ENCODE measurements around the gene HIGD1A.

HIGD1A gene

GRCh38 chr3:42739401-42740158 lies 64.7 kb downstream of the HIGD1A start:
- H3K4me1 ChIP-seq (ENCODE audit: control insufficient read depth in 1 of 2, insufficient read depth in 2 of 2, low read length in 2 of 2): peaks cover 0 to 3% of the 10 kb centered on the region in 2 experiments
- no peak for DNase-seq
- H3K18ac ChIP-seq (ENCODE audit: low read length): no peak overlapping the region
- H2BK120ac ChIP-seq (ENCODE audit: insufficient read depth, low read length, poor library complexity): no peak overlapping the region
- no peak overlapping the region for H3K27ac ChIP-seq (ENCODE audit: low read depth, low read length)
- no peak overlapping the region for H3K4me2 ChIP-seq (ENCODE audit: low read length)
- no peak overlapping the region for H3K9ac ChIP-seq (ENCODE audit: low read length)
- H4K8ac ChIP-seq (ENCODE audit: low read depth, low read length): no peak overlapping the region
- H2AK5ac ChIP-seq (ENCODE audit: low read length): no peak overlapping the region
- H4K12ac ChIP-seq (ENCODE audit: low read depth, low read length): no peak overlapping the region
- no peak overlapping the region for H3K14ac ChIP-seq (ENCODE audit: low read length)
- no peak overlapping the region for H4K91ac ChIP-seq (ENCODE audit: low read depth, low read length)
- H3K27me3 ChIP-seq (ENCODE audit: insufficient read depth, low read length): no peaks in the 10 kb centered on the region
- H3K36me3 ChIP-seq (ENCODE audit: control insufficient read depth in 1 of 2, insufficient read depth in 2 of 2, low read length in 2 of 2): no peaks in the 10 kb centered on the region
- H3K9me3 ChIP-seq (ENCODE audit: insufficient read depth, low read depth, low read length): peaks cover 2% of the 10 kb centered on the region
- no peaks in the 10 kb centered on the region for H3K79me1 ChIP-seq (ENCODE audit: low read length)
- no peak overlapping the region for H2BK5ac ChIP-seq (ENCODE audit: low read depth, low read length, poor library complexity)
- H2AFZ ChIP-seq (ENCODE audit: insufficient read depth, low read length, poor library complexity): no peak overlapping the region
- no peak overlapping the region for H3K23ac ChIP-seq (ENCODE audit: low read length)
- no peak overlapping the region for H3K4ac ChIP-seq (ENCODE audit: low read depth, low read length)
- WGBS (ENCODE audit: extremely low coverage, insufficient coverage, insufficient read length): no CpG with 5 or more reads among the region's 12 CpGs
- no peak overlapping the region for H2BK12ac ChIP-seq (ENCODE audit: low read length)
- no peaks in the 10 kb centered on the region for H3K79me2 ChIP-seq (ENCODE audit: control insufficient read depth, insufficient read depth, low read length, poor library complexity)
- H3K4me3 ChIP-seq (ENCODE audit: low read depth, low read length): no peak overlapping the region

GRCh38 chr3:42736531-42736930 lies 67.8 kb downstream of the HIGD1A start:
- H3K18ac ChIP-seq (ENCODE audit: low read length): no peak overlapping the region
- H3K79me1 ChIP-seq (ENCODE audit: low read length): no peaks in the 10 kb centered on the region
- H3K23ac ChIP-seq (ENCODE audit: low read length): no peak overlapping the region
- H3K36me3 ChIP-seq (ENCODE audit: control insufficient read depth in 1 of 2, insufficient read depth in 2 of 2, low read length in 2 of 2): no peaks in the 10 kb centered on the region
- no peak overlapping the region for H3K14ac ChIP-seq (ENCODE audit: low read length)
- H4K12ac ChIP-seq (ENCODE audit: low read depth, low read length): no peak overlapping the region
- no peak overlapping the region for H2BK5ac ChIP-seq (ENCODE audit: low read depth, low read length, poor library complexity)
- no CpG with 5 or more reads among the region's 6 CpGs for WGBS (ENCODE audit: extremely low coverage, insufficient coverage, insufficient read length)
- H3K27ac ChIP-seq (ENCODE audit: low read depth, low read length): no peak overlapping the region
- no peak overlapping the region for H3K4me3 ChIP-seq (ENCODE audit: low read depth, low read length)
- peaks cover 3 to 16% of the 10 kb centered on the region in 2 experiments for H3K4me1 ChIP-seq (ENCODE audit: control insufficient read depth in 1 of 2, insufficient read depth in 2 of 2, low read length in 2 of 2)
- H2BK12ac ChIP-seq (ENCODE audit: low read length): no peak overlapping the region
- H4K91ac ChIP-seq (ENCODE audit: low read depth, low read length): no peak overlapping the region
- H3K27me3 ChIP-seq (ENCODE audit: insufficient read depth, low read length): no peaks in the 10 kb centered on the region
- no peak overlapping the region for H3K4me2 ChIP-seq (ENCODE audit: low read length)
- no peak overlapping the region for H2AFZ ChIP-seq (ENCODE audit: insufficient read depth, low read length, poor library complexity)
- no peak overlapping the region for H2AK5ac ChIP-seq (ENCODE audit: low read length)
- no peak overlapping the region for H2BK120ac ChIP-seq (ENCODE audit: insufficient read depth, low read length, poor library complexity)
- no peaks in the 10 kb centered on the region for H3K79me2 ChIP-seq (ENCODE audit: control insufficient read depth, insufficient read depth, low read length, poor library complexity)
- no peak overlapping the region for H3K9ac ChIP-seq (ENCODE audit: low read length)
- DNase-seq: no peak
- no peak overlapping the region for H4K8ac ChIP-seq (ENCODE audit: low read depth, low read length)
- peaks cover 2% of the 10 kb centered on the region for H3K9me3 ChIP-seq (ENCODE audit: insufficient read depth, low read depth, low read length)
- no peak overlapping the region for H3K4ac ChIP-seq (ENCODE audit: low read depth, low read length)

DNA sequence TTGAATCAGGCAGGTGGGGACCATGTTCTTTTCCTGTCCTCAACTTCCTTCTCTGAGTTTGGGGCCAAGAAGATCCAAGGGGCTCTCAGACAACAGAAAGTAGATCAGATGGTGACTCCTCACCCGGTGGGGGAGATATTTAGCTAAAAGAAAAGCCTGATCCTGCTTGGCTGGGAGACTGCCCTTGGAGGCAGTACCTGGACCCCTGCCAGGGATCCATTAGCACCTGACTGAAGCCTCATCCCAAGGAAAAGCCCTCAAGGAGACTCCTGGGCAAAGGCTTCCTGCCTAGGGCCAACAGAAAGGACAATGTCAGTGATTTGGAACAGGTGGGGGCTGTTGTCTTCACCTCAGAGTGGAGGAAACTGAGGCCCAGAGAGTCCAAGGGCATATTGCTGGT lies 68.2 kb downstream of the HIGD1A start:
- no peak overlapping the region for H3K4ac ChIP-seq (ENCODE audit: low read depth, low read length)
- H3K4me3 ChIP-seq (ENCODE audit: low read depth, low read length): no peak overlapping the region
- H3K14ac ChIP-seq (ENCODE audit: low read length): no peak overlapping the region
- H2AFZ ChIP-seq (ENCODE audit: insufficient read depth, low read length, poor library complexity): no peak overlapping the region
- H3K79me2 ChIP-seq (ENCODE audit: control insufficient read depth, insufficient read depth, low read length, poor library complexity): no peaks in the 10 kb centered on the region
- H3K9ac ChIP-seq (ENCODE audit: low read length): no peak overlapping the region
- H3K27me3 ChIP-seq (ENCODE audit: insufficient read depth, low read length): no peaks in the 10 kb centered on the region
- peaks cover 2% of the 10 kb centered on the region for H3K9me3 ChIP-seq (ENCODE audit: insufficient read depth, low read depth, low read length)
- DNase-seq: no peak
- no peak overlapping the region for H3K18ac ChIP-seq (ENCODE audit: low read length)
- no peak overlapping the region for H4K91ac ChIP-seq (ENCODE audit: low read depth, low read length)
- no peak overlapping the region for H2BK5ac ChIP-seq (ENCODE audit: low read depth, low read length, poor library complexity)
- H3K23ac ChIP-seq (ENCODE audit: low read length): no peak overlapping the region
- H3K79me1 ChIP-seq (ENCODE audit: low read length): no peaks in the 10 kb centered on the region
- H2BK120ac ChIP-seq (ENCODE audit: insufficient read depth, low read length, poor library complexity): no peak overlapping the region
- no peak overlapping the region for H3K27ac ChIP-seq (ENCODE audit: low read depth, low read length)
- H4K12ac ChIP-seq (ENCODE audit: low read depth, low read length): no peak overlapping the region
- H2BK12ac ChIP-seq (ENCODE audit: low read length): no peak overlapping the region
- peaks cover 3 to 16% of the 10 kb centered on the region in 2 experiments for H3K4me1 ChIP-seq (ENCODE audit: control insufficient read depth in 1 of 2, insufficient read depth in 2 of 2, low read length in 2 of 2)
- no peak overlapping the region for H4K8ac ChIP-seq (ENCODE audit: low read depth, low read length)
- H3K36me3 ChIP-seq (ENCODE audit: control insufficient read depth in 1 of 2, insufficient read depth in 2 of 2, low read length in 2 of 2): no peaks in the 10 kb centered on the region
- no peak overlapping the region for H3K4me2 ChIP-seq (ENCODE audit: low read length)
- H2AK5ac ChIP-seq (ENCODE audit: low read length): no peak overlapping the region
- WGBS (ENCODE audit: extremely low coverage, insufficient coverage, insufficient read length): no CpG with 5 or more reads among the region's 1 CpG

DNA sequence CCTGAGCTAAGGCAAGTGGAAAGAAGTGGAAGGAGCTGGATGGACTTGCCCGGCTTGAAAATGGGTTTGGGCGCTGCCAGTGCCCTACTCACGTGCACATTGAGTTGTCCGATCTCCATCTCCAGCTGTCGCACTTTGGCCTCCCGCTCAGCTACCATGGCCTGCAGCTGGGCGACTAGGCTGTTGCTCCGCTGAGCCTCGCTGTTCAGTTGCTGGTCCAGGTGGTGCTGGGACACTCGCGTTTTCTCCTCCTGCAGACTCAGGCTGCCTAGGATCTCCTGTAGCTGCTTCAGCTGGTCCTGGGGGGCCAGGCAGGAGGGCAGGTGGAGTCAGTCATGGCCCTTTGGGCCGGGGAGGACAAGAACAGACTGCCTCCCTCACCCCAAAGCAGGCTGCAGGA lies 68.7 kb downstream of the HIGD1A start:
- H3K4ac ChIP-seq (ENCODE audit: low read depth, low read length): no peak overlapping the region
- H4K8ac ChIP-seq (ENCODE audit: low read depth, low read length): no peak overlapping the region
- H3K9me3 ChIP-seq (ENCODE audit: insufficient read depth, low read depth, low read length): peaks cover 2% of the 10 kb centered on the region
- no peak for DNase-seq
- no peak overlapping the region for H3K27ac ChIP-seq (ENCODE audit: low read depth, low read length)
- no peak overlapping the region for H3K4me3 ChIP-seq (ENCODE audit: low read depth, low read length)
- H2BK12ac ChIP-seq (ENCODE audit: low read length): no peak overlapping the region
- H3K23ac ChIP-seq (ENCODE audit: low read length): no peak overlapping the region
- H2AFZ ChIP-seq (ENCODE audit: insufficient read depth, low read length, poor library complexity): no peak overlapping the region
- H3K36me3 ChIP-seq (ENCODE audit: control insufficient read depth in 1 of 2, insufficient read depth in 2 of 2, low read length in 2 of 2): no peaks in the 10 kb centered on the region
- no peak overlapping the region for H3K18ac ChIP-seq (ENCODE audit: low read length)
- H3K14ac ChIP-seq (ENCODE audit: low read length): no peak overlapping the region
- H4K12ac ChIP-seq (ENCODE audit: low read depth, low read length): no peak overlapping the region
- H3K4me2 ChIP-seq (ENCODE audit: low read length): no peak overlapping the region
- no peak overlapping the region for H2BK5ac ChIP-seq (ENCODE audit: low read depth, low read length, poor library complexity)
- WGBS (ENCODE audit: extremely low coverage, insufficient coverage, insufficient read length): no CpG with 5 or more reads among the region's 12 CpGs
- H3K4me1 ChIP-seq (ENCODE audit: control insufficient read depth in 1 of 2, insufficient read depth in 2 of 2, low read length in 2 of 2): peaks cover 3 to 16% of the 10 kb centered on the region in 2 experiments
- no peak overlapping the region for H4K91ac ChIP-seq (ENCODE audit: low read depth, low read length)
- H3K27me3 ChIP-seq (ENCODE audit: insufficient read depth, low read length): no peaks in the 10 kb centered on the region
- H3K79me2 ChIP-seq (ENCODE audit: control insufficient read depth, insufficient read depth, low read length, poor library complexity): no peaks in the 10 kb centered on the region
- no peak overlapping the region for H2BK120ac ChIP-seq (ENCODE audit: insufficient read depth, low read length, poor library complexity)
- H2AK5ac ChIP-seq (ENCODE audit: low read length): no peak overlapping the region
- H3K9ac ChIP-seq (ENCODE audit: low read length): no peak overlapping the region
- no peaks in the 10 kb centered on the region for H3K79me1 ChIP-seq (ENCODE audit: low read length)

All from trophoblast cell (in vitro differentiated cells and primary cell).